CD4-positive, alpha-beta T cell treated with Interferon gamma for 1 hour (primary cell): Measurements from ENCODE around the gene MCM5.
A peak's percentile ranks its signal among the peaks of the same experiment; 100 is the strongest.
"Not testable (repeated sequence)": the region's sequence is repeated elsewhere in the genome, so short reads cannot be mapped to it uniquely, and the experiment has no call there.

Experiments used
- DNase-seq: peaks from one replicate; pipeline ENCODE4 v3.0.0-alpha.2; 2020

The MCM5 gene

DNA sequence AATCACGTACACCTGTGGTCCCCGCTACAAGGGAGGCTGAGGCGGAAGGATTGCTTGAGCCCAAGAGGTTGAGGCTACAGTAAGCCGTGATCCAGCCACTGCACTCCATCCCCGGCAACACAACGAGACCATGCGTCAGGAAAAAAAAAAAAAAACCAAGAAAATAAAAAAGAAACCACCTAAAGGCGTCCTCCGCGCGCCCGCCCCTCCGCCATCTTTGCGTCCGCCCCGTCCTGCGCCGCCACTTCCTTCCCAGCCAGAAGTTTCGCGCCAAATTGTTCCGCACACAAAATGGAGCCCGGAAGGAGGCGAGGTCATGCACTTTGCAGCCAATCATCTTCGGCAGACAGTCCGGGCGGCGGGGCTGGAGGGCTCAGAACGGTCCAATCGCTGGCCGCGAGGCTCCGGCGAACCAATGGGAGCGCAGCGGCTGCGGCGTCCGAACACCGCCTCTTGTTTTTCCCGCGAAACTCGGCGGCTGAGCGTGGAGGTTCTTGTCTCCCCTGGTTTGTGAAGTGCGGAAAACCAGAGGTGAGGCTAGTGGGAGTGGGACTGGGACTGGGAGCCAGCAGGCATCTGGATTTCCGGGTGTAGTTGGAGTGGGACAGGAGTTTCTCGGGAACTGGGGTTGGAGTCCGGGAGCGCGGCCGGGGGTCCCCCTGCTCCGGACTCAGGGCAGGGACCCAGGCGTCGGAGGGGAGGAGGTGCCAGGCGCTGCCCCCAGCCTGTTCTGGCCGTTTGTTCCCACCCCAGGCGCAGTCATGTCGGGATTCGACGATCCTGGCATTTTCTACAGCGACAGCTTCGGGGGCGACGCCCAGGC lies at the start of gene MCM5:
TSS of gene MCM5 (plus strand) at position 463 of the 823 bp plus-strand sequence. CDS start at position 762, 299 bp downstream.
- DNase-seq: peak; percentile 97

DNA sequence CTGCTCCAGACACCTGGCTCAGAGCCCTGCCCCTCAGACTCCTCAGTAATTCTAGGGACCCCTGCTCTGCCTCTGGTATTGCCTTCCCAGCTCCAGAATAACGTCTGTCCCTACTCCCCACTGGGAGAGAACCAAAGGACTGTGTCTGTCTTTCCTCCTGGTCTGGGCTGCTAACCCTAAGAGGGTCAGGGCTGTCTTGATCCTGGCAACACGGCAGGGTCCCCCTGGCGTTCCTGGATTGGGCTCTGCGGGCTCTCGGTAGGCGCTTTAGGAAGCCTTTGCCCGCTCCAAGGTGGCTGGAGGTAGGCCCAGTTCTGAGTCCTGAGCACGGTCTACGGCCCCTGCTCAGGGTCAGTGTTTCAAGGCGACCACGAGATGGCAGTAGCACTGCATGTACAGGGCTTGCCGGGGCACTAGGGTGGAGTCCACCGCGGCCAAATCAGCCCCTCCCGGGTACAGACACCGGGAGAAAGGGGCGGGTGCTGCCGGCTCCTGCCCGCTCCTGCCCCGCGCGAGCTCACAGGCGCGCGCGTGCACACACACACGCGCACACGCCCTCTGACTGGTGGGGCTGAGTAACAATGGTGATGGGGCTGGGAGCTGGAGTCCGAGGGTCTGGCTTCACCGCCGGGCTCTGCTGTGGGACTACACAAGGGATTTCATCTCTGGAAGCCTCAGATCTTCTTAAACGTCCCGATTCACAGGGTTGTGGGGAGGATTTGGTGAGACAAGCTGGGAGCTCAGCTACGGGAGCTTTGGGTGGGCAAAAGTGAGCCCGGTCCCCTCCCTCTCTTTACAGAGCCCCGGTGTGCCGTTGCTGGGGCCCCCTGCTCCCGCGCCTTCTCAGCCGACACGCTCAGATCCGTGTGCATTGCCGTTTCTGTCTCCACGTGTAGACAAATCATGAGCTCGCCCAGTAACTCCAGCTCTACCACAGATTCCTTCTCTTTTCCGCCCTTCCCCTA lies 49.1 kb upstream of the MCM5 start:
- peak; percentile 90 for DNase-seq

DNA sequence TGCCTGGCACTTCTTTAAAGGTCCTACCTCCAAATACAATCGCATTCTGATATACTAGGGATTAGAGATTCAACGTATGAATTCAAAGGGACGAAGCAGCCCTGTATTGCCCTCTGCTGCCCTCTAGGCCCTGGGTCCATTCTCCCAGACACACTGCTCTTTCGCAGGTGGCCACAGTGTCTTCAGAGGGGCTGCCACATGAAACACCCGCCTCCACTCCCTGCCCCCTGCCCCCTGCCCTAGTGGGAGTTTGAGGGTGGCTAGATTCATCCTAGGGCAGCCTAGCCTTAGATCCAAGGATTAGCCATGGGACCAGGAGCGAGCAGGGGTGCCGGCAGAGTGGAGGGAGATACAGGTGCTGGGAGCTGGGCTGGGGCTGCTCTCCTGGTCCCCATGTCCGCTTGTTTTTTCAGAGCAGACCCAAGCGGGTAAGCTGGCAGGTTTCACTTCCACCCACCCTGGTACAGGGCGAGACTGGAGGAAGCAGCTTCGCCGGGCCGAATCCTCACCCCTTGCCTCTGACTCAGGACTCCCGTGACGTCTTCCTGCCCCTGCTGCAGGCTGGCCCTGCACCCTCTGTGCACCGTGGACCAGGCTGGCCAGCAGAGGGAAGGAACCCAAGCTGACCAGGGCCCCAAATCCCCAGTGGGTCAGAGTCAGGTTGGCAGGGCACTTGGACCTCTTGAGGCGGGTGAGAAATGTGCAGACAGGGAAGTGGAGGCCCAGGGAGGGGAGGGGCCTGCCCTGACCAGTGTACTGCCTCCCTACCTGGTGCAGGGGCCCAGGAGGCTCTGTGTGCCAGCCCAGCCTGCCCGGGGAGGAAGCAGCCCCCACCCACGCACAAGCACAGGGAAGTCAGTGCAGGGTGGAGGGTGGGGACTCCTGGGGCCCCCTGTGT lies 47.5 kb upstream of the MCM5 start:
- peak; percentile 85 for DNase-seq

DNA sequence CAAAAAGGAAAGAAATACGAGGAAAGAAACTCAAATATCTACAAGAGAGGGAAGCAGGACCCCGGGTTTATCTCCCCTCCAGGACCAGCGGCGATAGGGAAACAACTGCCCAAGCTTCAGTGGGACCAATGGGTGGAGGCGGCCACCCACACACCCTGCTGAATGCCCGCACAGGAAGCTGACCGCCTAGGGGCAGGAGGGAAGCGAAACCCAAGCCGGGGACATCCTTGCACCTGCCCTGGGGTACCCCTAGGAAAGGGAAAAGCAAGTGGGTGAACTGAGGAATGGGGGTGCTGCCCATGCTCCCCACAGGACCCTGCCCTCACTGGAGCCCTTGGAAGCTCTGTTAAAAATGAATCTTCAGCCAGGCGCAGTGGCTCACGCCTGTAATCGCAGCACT lies 46.6 kb upstream of the MCM5 start:
- DNase-seq: peak; percentile 24

DNA sequence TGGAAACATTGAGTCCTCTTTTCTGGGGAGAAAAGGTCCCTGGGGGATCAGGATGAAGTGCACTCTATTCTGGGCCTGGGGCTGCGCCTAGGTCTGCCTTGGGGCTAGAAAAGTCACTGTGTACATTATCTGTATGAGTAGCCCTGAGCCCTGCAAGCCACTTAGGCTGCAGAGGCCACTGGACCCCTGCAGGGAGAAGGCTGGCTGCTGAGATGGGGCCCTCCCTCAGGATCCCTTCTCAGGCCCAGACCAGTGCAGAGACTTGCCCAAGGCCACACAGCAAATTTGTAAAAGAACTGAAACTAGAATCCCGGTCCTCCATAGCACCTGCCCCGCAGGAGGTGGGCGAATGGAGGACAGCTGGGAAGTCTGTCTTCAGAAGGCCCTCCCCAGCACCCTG lies 45.9 kb upstream of the MCM5 start:
- DNase-seq: no peak

DNA sequence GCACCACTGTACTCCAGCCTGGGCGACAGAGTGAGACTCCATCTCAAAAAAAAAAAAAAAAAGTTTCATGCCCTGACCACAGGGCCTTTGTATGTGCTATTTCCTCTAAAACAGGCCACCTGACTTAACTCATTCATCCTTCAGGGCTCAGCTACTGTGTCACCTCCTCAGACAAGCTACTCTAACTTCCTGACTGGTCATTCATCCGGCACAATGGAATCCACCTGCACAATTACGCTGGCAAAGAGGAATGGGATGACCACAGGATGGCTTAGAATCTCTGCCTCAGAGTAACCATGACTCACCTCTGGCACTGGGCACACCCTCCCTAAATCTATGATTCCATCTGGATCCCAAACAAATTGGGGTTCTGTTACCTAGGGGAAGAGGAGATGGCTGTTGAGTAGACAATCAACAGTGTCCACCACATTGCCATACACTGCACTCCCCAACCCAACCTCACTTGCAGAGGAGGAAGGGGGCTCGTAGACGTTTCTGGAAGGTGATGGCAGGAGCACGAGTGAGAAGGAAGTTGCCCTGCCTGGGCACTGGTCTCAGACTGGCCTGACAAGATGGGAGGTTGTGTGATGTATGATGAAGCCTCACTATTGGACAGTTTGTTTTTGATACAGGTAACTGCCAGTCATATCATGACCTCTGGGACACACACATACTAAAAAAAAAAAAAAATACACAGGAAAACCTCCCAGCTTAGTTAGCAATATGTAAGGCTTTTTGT lies 41.9 kb upstream of the MCM5 start:
- DNase-seq: no peak

DNA sequence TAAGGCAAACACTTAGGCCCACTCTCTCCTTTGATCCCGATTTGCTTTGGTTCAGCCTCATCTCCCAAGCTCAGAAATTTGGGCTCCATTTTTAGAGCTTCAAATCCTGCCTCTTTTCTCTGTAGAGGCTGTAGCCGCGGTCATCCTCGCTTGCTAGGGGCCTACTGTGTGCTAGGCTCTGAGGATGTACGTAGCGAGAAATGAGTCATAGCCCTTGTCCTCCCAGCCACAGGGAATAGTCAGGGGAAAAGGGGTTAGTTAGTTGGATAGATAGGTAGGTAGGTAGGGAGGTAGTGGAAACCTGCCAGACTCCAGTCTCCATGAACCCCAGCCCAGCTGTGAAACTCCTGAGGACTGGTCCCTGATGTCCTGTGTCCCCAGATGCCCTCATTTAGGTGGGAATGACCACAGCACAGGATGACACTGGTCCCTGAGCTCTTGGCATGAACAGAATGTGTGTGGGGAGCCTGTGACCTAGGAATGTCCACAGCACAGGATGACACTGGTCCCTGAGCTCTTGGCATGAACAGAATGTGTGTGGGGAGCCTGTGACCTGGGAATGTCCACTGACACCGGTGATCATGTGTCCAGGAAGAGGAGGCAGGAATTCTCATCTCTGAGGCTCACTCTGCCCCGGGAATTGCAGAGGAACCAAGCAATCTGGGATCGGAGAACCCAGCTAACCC lies 40.4 kb upstream of the MCM5 start:
- DNase-seq: no peak

DNA sequence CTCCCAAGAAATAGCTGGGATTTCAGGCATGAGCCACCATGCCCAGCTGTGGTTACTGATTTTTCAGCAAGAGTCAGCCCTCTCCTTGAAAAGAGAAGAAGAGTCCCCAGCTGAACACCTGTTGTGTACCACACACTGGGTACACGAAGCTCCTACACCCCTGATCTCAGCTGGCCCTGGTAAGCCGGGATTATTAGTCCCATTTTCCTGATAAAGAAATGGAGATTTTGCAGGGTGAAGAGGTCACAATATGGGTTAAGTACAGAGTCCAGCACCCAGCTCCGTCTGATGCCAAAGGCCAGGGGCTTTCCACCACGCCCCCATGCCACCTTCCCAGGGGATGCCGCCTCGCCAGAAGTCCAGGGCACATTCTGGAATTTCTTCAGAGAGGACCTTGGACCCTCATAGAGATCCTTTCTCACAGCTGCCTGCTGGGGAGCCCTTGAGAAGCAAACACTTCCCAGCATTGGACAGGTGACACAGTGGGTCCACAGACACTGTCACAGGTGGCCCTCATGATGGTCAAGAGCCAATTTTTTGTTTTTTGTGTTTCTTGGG lies 38.9 kb upstream of the MCM5 start:
- DNase-seq: no peak

DNA sequence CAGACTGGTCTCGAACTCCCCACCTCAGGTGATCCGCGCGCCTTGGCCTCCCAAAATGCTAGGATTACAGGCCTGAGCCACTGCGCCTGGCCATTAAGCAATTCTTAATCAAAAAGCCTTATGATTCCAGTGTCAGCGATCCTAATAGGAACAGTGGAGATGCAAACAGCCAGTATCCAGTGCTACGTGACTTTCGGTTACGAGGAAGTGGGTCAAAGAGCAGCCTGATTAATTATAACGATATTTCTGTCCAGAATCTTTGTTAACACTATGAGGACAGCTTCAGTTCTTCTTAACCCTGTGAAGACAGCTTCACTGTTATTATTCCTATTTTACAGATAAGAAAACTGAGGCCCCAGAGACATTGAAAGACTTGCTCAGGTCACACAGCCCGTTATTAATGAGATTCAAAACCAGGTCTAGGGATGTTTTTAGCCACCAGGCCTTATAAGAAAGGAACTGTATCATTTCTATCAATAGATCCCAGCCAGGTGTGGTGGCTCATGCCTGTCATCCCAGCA lies 36.3 kb upstream of the MCM5 start:
- no peak for DNase-seq

DNA sequence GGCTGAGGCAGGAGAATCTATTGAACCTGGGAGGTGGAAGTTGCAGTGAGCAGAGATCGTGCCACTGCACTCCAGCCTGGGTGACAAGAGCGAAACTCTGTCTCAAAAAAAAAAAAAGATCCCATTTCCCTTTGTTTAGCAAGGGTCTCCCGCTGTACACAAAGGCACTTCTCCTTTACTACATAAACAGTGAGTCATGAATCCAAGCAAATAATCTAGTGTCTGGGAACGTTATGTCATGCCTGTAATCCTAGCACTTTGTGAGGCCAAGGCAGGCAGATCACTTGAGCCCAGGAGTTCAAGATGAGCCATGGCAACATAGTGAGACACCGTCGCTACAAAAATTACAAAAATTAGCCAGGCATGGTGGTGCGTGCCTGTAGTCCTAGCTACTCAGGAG lies 35.7 kb upstream of the MCM5 start:
- not testable (repeated sequence) for DNase-seq

DNA sequence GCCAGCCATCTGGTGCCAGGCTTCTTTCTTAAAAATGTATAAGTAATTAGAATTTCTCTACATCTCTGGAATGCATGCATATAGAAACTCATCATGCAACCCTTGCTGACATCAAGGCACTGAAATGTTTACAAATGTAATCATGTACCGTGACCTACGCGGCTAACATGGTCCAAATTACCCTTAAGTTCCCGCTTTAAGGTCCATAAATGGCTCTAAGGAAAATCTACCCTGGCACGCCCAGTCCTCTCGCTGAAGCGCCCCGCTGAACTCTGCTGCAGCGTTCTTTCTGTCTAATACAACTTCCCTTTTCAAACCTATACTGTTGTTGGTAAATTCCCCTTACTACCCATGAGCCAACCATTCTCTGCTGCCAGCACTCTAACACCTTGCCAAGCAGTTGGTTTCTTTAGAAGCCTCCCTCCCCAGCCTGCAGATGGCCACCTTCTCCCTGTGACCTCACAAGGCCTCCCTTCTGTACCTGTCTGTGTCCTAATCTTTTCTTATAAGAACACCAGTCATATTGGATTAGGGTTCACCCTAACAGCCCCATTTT lies 32.5 kb upstream of the MCM5 start:
- DNase-seq: peak; percentile 58

DNA sequence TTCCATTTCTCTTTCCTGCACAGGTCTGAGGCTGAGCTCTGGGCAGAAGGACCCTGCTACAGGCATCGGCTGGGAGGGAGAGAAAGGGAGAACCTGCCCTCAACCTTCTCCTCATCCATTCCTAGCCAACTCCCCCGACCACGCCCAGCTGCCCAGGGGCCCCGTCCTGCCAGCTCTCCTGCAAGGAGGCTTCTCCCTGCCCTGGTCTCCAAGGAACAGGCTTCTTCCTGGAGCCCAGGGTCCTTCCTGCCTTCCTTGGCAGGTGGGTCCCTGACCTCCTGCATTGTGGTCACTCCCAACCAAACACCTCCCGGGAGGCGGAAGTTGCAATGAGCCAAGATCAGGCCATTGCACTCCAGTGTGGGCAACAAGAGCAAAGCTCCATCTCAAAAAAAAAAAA lies 31.6 kb upstream of the MCM5 start:
- no peak for DNase-seq

DNA sequence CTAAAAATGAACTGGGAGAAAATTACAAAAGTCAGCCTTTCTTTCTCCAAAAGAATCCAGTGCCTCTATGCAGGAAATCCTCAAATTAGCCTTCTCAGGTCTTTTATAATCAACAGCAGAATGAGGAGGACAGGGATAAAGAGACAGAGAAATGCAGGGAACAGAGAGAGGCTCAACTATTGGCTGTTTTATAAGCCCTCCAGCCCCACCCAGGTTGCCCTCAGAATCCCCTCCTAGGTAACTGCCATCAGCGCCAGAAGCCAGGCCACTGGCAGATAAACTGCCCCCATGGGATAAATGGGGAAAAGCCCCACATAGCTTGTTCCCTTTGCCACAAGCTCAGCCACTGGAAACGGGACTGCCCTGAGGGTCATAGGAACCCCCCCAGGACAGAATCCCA lies 29.9 kb upstream of the MCM5 start:
- DNase-seq: no peak

DNA sequence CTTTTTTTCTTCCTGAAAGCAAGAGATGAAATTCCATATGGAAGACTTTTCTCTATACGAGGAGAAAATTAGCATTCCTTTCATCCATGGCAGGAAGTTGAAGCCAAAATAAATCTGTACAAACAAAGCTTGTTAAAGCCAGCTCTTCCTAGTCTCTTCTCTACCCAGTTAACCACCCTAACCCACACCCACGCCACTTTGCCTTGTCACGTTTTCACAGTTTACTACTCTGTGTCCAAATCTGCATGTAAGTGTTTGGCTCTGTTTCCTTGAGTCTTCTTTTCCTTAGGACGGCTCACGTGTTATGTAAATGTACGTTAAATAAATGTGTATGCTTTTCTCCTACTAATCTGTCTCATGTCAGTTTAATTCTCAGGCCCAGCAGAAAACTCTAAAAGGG lies 26.2 kb upstream of the MCM5 start:
- DNase-seq: no peak

DNA sequence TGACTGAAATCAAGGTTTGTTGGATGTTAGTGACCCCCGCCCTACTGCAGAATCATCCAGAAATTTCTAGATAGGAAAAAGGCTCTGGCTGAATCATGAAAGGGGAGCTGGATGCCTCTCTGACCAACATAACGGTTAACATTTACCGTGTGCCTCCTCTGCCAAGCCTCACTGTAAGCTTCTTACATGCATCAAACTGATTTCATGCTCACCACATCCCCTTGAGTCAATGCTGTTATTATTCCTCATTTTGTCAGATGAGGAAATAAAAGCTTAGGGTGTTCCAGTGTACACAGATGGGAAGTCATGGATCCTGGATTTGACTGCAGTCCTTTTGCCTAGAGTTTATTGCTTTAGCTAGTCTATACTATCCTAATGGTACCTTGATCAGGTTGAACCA lies 24.9 kb upstream of the MCM5 start:
- DNase-seq: no peak

DNA sequence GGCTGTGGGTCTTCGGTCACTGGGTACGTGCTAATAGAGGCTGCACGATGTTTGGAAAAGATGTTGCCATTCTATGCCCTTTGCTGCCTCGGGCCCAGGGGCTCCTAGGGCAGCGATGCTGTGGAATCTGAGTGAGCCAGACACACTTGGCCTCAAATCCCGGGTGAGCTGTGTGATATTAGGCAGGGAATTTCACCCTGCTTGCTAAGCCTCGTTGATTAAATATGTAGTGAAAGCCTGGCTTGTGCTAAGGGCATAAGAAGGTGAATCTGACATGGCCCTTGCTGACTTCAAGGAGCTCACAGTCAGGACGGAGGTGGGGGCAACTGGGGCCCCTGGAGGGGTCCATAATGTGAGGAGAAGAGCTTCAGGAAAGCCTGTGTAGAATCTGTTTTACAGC lies 24.4 kb upstream of the MCM5 start:
- no peak for DNase-seq

DNA sequence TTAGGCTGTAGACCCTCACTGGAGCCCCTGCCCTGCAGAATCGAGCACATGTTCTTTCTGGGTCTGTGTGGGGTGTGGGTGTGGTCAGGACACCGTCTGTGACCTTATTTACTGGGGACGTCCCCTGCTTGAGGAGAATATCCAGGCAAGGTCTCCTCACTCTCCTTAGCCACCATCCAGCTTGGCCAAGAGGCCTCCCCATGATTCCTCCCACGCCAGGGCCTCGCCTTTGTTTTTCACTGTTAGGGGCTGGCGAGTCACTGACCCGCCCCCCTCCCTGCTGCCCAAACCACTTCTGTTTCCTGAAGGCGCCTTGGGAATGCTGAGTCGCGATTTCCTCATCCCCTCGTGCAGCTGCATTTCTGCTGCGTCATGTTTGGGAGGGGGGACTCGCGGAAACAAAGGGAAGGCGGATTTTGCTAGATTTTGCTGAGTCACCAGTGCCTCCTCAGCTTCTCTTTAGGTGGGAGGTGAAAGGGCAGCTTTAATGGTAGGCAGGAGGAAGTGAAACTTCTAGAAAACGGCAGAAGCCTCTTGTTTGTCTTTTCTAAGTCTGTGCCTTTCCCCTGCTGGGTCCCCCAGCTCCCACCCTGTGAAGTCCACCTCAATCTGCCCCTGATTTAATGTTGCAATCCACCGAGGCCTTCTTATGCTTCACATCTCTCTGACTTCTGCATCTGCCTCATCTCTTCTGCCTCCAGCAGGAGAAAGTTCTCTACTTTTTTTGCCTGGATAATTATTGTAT lies 23.0 kb upstream of the MCM5 start:
- DNase-seq: peak; percentile 82

DNA sequence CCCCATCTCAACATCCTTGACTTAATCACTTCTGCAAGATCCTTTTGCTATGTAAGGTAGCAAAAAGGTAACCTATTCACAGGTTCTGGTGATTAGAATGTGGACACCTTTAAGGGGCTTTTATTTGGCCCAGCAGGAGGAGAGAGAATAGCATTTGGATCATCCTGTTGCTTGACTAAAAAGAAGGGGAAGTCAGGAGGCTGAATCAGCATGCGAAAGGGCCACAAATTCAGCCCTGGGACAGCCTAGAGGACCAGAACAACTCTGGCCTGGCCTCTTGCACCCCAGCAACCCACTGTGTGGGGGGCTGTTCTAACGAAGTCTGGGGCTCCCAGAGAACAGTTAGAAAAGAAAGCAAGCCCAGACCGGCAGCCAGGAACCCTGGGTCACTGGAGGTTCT lies 22.2 kb upstream of the MCM5 start:
- no peak for DNase-seq

DNA sequence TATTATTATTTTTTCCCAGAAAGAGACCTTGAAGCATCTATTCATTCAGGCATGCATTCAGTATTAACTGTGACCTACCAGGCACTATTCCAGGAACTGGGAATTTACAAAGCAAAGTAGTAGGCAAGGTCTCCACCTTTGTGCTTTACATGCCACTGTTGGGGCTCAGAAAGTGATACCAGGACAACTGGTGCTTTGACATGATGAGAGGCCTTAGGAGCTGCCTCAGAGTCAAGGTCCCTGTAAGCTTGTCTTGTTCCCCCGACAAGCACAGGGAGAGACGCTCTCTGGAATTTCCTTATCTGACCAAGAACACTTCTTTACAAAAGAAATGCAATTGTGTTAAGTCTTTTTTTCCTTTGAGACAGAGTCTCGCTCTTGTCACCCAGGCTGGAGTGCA lies 21.3 kb upstream of the MCM5 start:
- no peak for DNase-seq
